NCI-H1930 (cell line): Measurements from ENCODE around the gene SETDB1.
A peak's percentile ranks its signal among the peaks of the same experiment; 100 is the strongest.

Experiments used
- DNase-seq, 2 experiments: peaks; one replicate each; lab custom pipeline; 2025; lab: John Stamatoyannopoulos, UW

SETDB1 gene

GRCh38 chr1:150976401-150976821 is 50.2 kb downstream of the SETDB1 start:
- no peak for DNase-seq

- no peak for DNase-seq
These were observed 50.9 kb downstream of the SETDB1 start for GRCh38 chr1:150976879-150977694.

DNA sequence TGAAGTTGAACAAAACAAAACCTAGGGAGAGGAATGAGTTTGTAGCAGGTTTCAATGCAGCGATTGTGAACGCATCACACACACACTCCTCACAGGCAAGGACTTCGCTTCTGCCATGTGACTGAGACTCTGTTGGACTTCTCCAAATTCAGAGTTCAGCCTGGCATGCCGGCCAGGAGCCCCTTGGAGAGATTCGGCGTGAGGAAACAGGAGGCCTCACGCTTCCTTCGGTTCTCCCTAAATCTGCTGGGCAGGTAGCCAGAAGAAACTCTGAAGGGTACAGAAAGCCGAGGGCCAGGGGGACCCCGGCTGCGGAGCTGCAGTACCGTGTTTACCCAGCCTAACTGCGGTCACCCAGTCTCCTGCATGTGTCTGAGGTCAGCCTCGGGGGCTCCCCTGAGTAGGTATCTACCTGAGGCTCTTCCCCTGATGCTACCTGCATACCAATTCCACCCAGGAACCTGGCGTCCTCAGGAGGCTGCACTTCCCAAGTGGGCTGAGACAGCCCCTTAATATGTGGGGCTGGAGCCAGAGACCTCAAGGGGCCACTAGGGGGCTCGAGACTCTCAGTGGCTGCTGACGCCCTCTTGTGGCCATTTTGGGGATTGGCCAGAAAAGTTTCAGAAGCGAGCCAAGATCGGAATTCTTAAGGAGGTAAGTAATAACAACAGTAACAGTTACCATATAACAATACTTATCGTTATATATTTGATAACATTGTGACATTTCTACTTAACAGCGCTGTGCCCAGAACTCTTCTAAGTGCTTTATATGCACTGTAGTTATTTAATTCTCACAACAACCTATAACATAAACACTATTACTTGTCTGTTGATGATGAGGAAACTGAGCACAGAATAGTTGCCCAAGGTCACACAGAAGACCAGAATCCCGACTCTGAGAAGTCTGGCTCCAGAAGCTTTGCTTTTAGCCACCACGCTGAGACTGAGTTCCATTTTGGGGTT is 53.2 kb downstream of the SETDB1 start:
- DNase-seq = peak; percentile 83 to 91

GRCh38 chr1:150981177-150981804 is 55.1 kb downstream of the SETDB1 start:
- no peak for DNase-seq

DNA sequence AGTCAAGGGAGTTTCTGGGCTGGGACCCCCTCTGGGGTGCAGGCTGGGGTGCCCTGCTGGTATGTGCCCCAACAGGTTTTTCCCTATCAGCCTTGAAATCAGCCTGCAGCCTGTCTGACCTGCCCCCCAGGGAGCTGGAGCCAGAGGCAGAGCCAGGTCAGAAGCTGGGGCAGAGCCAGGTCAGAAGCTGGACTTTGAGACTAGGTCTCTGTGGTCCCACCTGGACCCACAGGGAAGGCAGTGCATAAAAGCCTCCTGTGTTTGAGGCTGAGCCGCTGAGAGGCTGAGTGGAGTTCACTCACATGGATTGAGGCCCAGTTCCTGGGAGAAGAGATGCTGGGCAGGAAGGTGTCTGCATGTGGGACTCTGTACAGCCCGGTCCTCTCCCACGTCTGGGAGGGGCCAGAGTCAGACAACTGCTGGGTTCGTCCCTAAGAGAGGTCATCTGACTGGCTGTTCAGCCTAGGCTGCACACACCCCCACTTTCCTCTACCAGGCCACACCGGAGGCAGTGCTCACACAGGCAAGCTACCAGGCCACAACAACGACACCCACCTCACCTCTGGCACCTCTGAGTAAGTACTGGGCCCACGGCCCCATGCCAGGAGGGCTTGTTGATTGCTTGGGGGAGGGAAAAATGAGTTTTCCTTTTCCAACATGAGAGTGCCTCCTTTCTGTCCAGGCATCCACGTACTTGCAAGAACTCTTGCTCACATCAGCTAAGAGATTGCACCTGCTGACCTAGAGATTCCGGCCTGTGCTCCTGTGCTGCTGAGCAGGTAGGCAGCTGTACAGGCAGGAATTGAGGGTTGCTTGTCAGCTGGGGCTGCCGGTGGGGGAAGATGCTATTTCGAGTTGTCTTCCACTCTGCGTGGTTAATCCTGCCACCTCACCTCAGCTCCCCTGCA is 55.9 kb downstream of the SETDB1 start, which contains the start of gene ANXA9:
TSS of gene ANXA9 (plus strand) at position 488 of the 908 bp plus-strand sequence. CDS start 814 bp downstream, outside the sequence.
- DNase-seq = no peak

DNA sequence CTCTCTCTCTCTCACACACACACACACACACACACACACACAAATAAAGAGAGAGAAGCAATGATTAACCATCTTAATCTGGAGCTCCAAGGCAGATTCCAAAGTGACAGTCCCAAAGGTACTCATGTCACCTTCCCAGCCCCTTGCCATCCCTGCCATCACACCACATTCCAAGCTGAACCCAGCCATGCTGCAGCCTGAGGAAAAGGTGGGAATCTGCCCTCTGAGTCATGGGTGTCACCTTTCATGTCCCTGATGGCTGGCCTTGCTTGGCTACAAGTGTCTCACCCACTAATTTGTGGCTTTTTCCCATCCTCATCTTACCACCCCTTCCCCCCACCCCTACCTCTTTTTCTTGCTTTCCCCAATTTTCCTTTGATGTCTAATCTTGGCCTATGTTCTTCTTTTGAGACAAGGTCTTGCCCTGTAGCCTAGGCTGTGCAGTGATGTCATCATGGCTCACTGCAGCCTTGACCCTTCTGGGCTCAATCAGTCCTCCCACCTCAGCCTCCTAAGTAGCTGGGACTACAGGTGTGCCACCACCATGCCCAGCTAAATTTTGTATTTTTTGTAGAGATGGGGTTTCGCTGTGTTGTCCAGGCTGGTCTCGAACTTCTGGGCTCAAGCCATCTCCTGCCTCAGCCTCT is 59.1 kb downstream of the SETDB1 start:
- no peak for DNase-seq

DNA sequence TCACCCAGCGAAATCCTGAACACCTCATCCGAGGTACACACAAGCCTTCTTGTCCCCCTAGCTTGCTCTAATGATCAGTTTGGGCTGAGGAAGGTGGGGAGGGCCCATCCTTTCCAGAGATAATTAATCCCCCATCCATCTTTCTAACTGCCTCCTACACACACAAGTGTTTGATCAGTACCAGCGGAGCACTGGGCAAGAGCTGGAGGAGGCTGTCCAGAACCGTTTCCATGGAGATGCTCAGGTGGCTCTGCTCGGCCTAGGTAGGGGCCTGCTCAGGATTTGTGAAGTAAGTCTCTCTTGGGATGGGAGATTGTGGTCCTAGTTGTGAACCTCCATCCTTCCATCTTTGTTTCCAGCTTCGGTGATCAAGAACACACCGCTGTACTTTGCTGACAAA is 61.8 kb downstream of the SETDB1 start:
- DNase-seq = no peak

GRCh38 chr1:150992626-150993025 is 66.5 kb downstream of the SETDB1 start:
- DNase-seq = no peak

- no peak for DNase-seq
These were observed 68.1 kb downstream of the SETDB1 start for GRCh38 chr1:150994248-150994647.

- no peak for DNase-seq
These were observed 69.3 kb downstream of the SETDB1 start for GRCh38 chr1:150995460-150995859.

- DNase-seq = peak in 1 of 2 experiments; percentile 25
These were observed 69.7 kb downstream of the SETDB1 start for GRCh38 chr1:150995896-150996295.

DNA sequence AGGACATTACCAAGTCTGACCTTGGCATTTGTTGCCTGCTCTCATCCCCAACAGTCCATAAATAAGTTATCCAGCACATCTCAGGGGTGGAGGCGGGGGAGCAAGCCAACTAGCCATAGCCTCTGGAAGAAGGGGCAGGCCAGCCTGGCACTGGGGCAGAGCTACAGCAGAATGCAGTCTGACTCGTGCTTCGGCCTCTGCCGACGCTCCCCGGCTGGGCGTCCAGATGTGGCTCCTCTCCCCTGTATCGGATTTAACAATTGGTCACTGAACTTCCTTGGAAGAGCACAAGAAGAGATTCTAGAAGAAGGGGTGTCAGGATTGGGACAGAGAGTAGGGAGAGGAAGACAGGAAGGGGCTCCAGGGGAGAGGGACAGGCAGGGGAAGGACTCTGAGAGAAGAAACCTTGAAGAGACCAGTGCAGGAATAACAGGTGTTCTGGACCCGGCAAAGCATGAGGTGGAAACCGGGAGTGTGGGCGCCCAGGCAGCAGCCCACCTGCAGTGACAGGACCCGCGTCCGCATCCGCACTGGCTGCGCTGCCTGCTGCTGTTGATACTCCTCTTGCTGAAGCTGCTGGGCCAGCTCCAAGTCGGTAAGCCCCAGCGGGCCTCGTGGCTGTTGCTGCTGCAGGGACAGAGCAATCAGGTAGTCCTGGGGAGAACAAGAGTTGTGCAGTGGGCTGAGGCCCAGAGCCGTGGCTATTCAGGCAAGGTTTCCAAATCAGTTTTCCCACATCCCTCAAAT is 71.1 kb downstream of the SETDB1 start:
- DNase-seq = no peak

- DNase-seq = no peak
These were observed 71.8 kb downstream of the SETDB1 start for GRCh38 chr1:150997949-150998348.

- DNase-seq = no peak
These were observed 73.0 kb downstream of the SETDB1 start for GRCh38 chr1:150999051-150999674.

- no peak for DNase-seq
These were observed 73.8 kb downstream of the SETDB1 start for GRCh38 chr1:150999926-151000325.

DNA sequence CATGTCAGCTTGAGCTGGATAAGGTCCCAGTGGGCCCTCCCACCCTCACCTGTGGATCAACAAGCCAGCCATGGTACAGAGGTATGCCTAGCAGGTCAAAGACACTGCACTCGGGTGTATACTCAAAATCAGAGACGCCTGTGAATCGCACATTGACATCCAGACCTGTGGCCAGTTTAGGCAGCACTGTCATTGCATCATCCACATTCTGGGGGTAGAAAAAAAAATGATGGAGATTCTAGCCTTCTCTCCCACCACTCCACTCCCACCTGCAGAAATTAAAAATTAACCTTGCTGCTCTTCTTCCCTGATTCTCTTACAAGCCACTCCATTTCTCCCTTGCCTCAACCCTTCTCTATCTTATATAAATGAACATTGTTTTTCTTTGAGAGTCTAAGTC is 74.2 kb downstream of the SETDB1 start:
- DNase-seq = no peak

- DNase-seq = no peak
These were observed 75.4 kb downstream of the SETDB1 start for GRCh38 chr1:151001602-151002001.

DNA sequence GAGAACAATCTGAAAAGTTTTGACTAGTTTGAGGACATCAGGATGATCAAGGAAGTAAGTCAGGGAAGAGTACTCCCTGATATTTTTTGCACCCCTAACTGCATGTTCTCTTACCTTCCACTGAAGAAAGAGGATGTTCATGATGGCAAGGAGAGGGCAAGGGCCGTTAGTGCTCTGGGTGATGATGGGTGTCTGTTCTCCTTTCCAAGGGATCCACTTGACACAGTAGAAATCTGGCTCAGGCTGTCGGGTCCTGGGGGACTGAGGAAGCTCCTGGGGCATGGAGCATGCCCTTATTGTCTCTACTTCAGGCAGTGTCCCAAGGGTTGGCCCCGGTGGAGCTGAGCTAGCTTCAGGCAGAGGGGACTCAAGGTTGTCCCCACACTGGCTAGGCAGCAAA is 75.9 kb downstream of the SETDB1 start:
- no peak for DNase-seq

DNA sequence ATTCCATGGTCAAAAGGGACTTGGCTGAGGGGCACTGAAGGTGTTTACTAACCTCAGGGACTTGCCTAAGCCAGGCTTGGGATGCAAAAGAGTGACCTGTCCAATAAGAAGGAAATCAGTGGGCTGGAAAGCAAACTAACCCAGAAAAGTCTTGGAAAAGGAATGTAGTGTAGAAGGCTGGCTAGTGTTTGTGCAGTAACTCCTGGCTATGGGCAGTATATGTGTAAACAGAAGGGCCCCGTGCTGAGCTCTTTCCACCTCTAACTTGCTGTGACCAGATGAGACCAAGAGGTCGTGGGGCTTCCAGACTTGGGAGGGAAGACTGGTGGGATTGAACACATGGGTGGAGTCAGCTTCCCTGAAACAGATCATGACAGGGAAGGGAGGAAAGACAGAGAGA is 76.4 kb downstream of the SETDB1 start:
- DNase-seq = no peak
